B cell (primary cell): ENCODE results near the gene DDR1. TPM values are rescaled to one million over a fixed set of nuclear protein-coding genes. Genes with fewer than 3 reads are reported as not detected.

Experiments
- ATAC-seq: fragments of 200-7000 bp; cut with Tn5 transposase; one replicate; pipeline ENCODE4 v1.10.0; 2021; ENCODE audit warnings: low read depth, mild to moderate bottlenecking, moderate number of reproducible peaks, moderate library complexity
- CTCF ChIA-PET: fragments of 350-600 bp; sonication (Branson Sonifier 250); formaldehyde crosslinking; loops from one replicate; lab custom pipeline; 2021; ENCODE audit warnings: antibody characterized with exemption, inconsistent platforms; lab: Charles Lee
- POLR2A ChIA-PET: fragments of 350-600 bp; sonication (Branson Sonifier 250); formaldehyde crosslinking; loops from one replicate; lab custom pipeline; 2021; ENCODE audit warnings: antibody characterized with exemption; lab: Charles Lee
- DNase-seq: peaks from one replicate; pipeline ENCODE4 v3.0.0; 2013
- H2AFZ ChIP-seq: 2 replicates; pipeline ENCODE4 v1.6.1; 2012; ENCODE audit warnings: mild to moderate bottlenecking, low read depth, low read length; ENCODE audit not compliant: insufficient read depth, poor library complexity, severe bottlenecking
- H3K27ac ChIP-seq, 2 donors: 1 replicate in 1 of 2; 2 replicates in 1 of 2; pipeline ENCODE4 v1.5.1; 2012 to 2013; ENCODE audit warnings: low read length in 2 of 2, mild to moderate bottlenecking in 2 of 2, moderate library complexity in 1 of 2
- H3K27me3 ChIP-seq, 4 experiments: fragments of 200-600 bp in 1 of 4; sonication (generic) in 1 of 4; replicated peaks in 1 of 4; 1 replicate in 2 of 4; 2 replicates in 2 of 4; pipeline versions ENCODE4 v1.6.1 to v1.7.0; 2013 to 2016; ENCODE audit warnings: low read length in 3 of 4, mild to moderate bottlenecking in 2 of 4, mixed read lengths in 1 of 4, moderate library complexity in 1 of 4; ENCODE audit not compliant: insufficient read depth in 4 of 4, control insufficient read depth in 3 of 4; ENCODE audit errors: control extremely low read depth in 1 of 4
- H3K36me3 ChIP-seq, 2 experiments: replicated peaks in 1 of 2; 1 replicate in 1 of 2; 2 replicates in 1 of 2; pipeline versions ENCODE4 v1.6.1 to v1.7.1; 2013; ENCODE audit warnings: low read length in 1 of 2; ENCODE audit not compliant: insufficient read depth in 2 of 2, control insufficient read depth in 1 of 2; ENCODE audit errors: control extremely low read depth in 1 of 2, extremely low read depth in 1 of 2
- H3K4me1 ChIP-seq, 2 donors: fragments of 200-600 bp in 1 of 2; sonication (generic) in 1 of 2; 1 replicate in 1 of 2; 2 replicates in 1 of 2; pipeline versions ENCODE4 v1.5.1 to v1.6.1; 2013 to 2017; ENCODE audit warnings: low read length in 2 of 2; ENCODE audit not compliant: control insufficient read depth in 2 of 2, insufficient read depth in 2 of 2
- H3K4me2 ChIP-seq: replicated peaks from 2 replicates; pipeline ENCODE3; 2012; ENCODE audit warnings: mild to moderate bottlenecking, low read depth, low read length; ENCODE audit not compliant: poor library complexity, severe bottlenecking
- H3K4me3 ChIP-seq, 5 experiments: fragments of 200-600 bp in 1 of 5; sonication (generic) in 1 of 5; 1 replicate in 3 of 5; 2 replicates in 2 of 5; pipeline versions ENCODE4 v1.5.1 to v1.7.0; 2011 to 2016; ENCODE audit warnings: low read length in 4 of 5, mild to moderate bottlenecking in 4 of 5, low read depth in 2 of 5, control low read depth in 1 of 5, moderate library complexity in 1 of 5; ENCODE audit not compliant: insufficient read depth in 1 of 5; ENCODE audit errors: control extremely low read depth in 1 of 5, extremely low read depth in 1 of 5
- H3K79me2 ChIP-seq: fragments of 200-600 bp; sonication (generic); one replicate; pipeline ENCODE4 v1.6.0; 2016; ENCODE audit warnings: low read length; ENCODE audit not compliant: control insufficient read depth, insufficient read depth
- H3K9ac ChIP-seq: fragments of 200-600 bp; sonication (generic); 2 replicates; pipeline ENCODE4 v1.6.1; 2017; ENCODE audit warnings: mild to moderate bottlenecking, low read length, moderate library complexity
- H3K9me3 ChIP-seq, 3 donors: one replicate each; pipeline versions ENCODE4 v1.6.1 to v1.7.1; 2013; ENCODE audit warnings: low read length in 2 of 3; ENCODE audit not compliant: control insufficient read depth in 2 of 3, insufficient read depth in 1 of 3; ENCODE audit errors: control extremely low read depth in 1 of 3
- H4K20me1 ChIP-seq: 2 replicates; pipeline ENCODE4 v1.6.0; 2012; ENCODE audit warnings: mild to moderate bottlenecking, low read length; ENCODE audit not compliant: insufficient read depth, control insufficient read depth, poor library complexity, severe bottlenecking
- H3K27ac Mint-ChIP-seq: one replicate; pipeline ENCODE4 v1.8.0; 2021; ENCODE audit warnings: mixed read lengths
- H3K27me3 Mint-ChIP-seq: one replicate; pipeline ENCODE4 v1.8.0; 2021; ENCODE audit warnings: mixed read lengths
- H3K4me1 Mint-ChIP-seq: one replicate; pipeline ENCODE4 v1.8.0; 2021; ENCODE audit warnings: mixed read lengths
- H3K4me3 Mint-ChIP-seq: one replicate; pipeline ENCODE4 v1.8.0; 2021; ENCODE audit warnings: mixed read lengths
- H3K9me3 Mint-ChIP-seq: one replicate; pipeline ENCODE4 v1.8.0; 2022; ENCODE audit warnings: mixed read lengths; ENCODE audit not compliant: insufficient read depth
- EZH2 ChIP-seq: IDR thresholded peaks from 2 replicates; pipeline ENCODE4 v1.6.1; 2012; ENCODE audit warnings: borderline replicate concordance, low read depth, mild to moderate bottlenecking, moderate library complexity, low read length; ENCODE audit not compliant: insufficient read depth, poor library complexity, severe bottlenecking
- WGBS: methylation state at CpG from one replicate; pipeline ENCODE4 v1.1.5; 2013; ENCODE audit warnings: missing lambda C conversion rate; ENCODE audit not compliant: insufficient coverage; 5-methylcytosine and 5-hydroxymethylcytosine counted together
- intact Hi-C: fragments of 100-400 bp; cut with micrococcal nuclease; formaldehyde crosslinking; loops from one replicate; pipeline ENCODE4 v1.10.0; 2022
- polyA plus RNA-seq: library from polyadenylated mRNA; depleted of rRNA; stranded (reverse); fragments of >200 nt; gene quantifications from 2 replicates; pipeline ENCODE4 v1.2.3, GENCODE V29; 2012
- total RNA-seq, 2 donors: library from RNA; stranded (reverse); fragments of 120-200 nt in 1 of 2; gene quantifications; 1 replicate in 1 of 2; 2 replicates in 1 of 2; pipeline versions ENCODE4 v1.2.3 to v1.2.4, GENCODE V29; 2013 to 2022
- TF ChIP-seq, protein P1 (sequence below): fragments of 200-600 bp; IDR thresholded peaks from one replicate; pipeline ENCODE4 v1.8.0; 2022; ENCODE audit warnings: antibody characterized with exemption, mild to moderate bottlenecking

The DDR1 gene
- total and polyA plus RNA-seq, 2 donors (not counting 1 experiment from before 2014, with no cell fraction given): 28.8 to 61.7 TPM

DNA sequence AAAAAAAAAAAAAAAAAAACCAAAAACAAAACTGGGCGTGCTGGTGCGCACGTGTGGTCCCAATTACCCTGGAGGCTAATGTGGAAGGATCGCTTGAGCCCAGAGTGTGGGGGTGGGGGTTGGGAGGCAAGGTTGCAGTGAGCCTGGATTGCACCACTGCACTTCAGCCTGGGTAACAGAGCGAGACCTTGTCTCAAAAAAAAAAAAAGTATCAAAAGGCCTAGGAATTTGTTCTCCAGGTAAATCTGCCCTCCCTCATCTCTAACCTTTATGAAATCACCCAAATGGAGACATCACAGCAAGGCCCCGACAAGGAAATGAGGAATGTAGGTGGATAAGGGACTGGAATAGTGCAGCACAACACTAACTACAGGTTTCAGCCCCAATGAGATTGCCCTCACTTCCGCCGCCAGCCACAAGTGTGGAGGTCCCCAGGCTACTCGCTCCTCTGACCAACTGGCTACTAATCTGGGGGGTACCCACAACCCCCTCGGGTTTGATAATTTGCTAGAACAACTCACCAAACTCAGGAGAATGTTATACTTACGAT, 36.8 kb upstream of the DDR1 start:
- Mint-ChIP-seq H3K4me1 (no peaks in the 10 kb centered on the region), H3K27me3 (peaks cover 26% of the 10 kb centered on the region), H3K27ac (no peak overlapping the region), H3K9me3 (no peaks in the 10 kb centered on the region), H3K4me3 (no peak overlapping the region)
- ChIA-PET CTCF (no interaction called here), POLR2A (no interaction called here)
- H3K27ac ChIP-seq: no peak overlapping the region
- 88% methylated on average over 9 of the region's 11 CpGs for WGBS
- H3K4me1 ChIP-seq: no peaks in the 10 kb centered on the region
- no peaks in the 10 kb centered on the region for H3K36me3 ChIP-seq
- DNase-seq: no peak
- H3K4me2 ChIP-seq: no peak overlapping the region
- H3K9ac ChIP-seq: no peak overlapping the region
- H3K79me2 ChIP-seq: no peaks in the 10 kb centered on the region
- no peak overlapping the region for H2AFZ ChIP-seq
- no peak for ATAC-seq
- peaks cover 0 to 4% (median 0%) of the 10 kb centered on the region in 4 experiments for H3K27me3 ChIP-seq
- no peak overlapping the region for H3K4me3 ChIP-seq
- TF ChIP-seq, protein P1, sequence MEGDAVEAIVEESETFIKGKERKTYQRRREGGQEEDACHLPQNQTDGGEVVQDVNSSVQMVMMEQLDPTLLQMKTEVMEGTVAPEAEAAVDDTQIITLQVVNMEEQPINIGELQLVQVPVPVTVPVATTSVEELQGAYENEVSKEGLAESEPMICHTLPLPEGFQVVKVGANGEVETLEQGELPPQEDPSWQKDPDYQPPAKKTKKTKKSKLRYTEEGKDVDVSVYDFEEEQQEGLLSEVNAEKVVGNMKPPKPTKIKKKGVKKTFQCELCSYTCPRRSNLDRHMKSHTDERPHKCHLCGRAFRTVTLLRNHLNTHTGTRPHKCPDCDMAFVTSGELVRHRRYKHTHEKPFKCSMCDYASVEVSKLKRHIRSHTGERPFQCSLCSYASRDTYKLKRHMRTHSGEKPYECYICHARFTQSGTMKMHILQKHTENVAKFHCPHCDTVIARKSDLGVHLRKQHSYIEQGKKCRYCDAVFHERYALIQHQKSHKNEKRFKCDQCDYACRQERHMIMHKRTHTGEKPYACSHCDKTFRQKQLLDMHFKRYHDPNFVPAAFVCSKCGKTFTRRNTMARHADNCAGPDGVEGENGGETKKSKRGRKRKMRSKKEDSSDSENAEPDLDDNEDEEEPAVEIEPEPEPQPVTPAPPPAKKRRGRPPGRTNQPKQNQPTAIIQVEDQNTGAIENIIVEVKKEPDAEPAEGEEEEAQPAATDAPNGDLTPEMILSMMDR: no peak
- no peak for TF ChIP-seq EZH2
- peaks cover 0 to 17% (median 13%) of the 10 kb centered on the region in 3 donors for H3K9me3 ChIP-seq
- intact Hi-C loops: no loop called here
- H4K20me1 ChIP-seq: no peaks in the 10 kb centered on the region

DNA sequence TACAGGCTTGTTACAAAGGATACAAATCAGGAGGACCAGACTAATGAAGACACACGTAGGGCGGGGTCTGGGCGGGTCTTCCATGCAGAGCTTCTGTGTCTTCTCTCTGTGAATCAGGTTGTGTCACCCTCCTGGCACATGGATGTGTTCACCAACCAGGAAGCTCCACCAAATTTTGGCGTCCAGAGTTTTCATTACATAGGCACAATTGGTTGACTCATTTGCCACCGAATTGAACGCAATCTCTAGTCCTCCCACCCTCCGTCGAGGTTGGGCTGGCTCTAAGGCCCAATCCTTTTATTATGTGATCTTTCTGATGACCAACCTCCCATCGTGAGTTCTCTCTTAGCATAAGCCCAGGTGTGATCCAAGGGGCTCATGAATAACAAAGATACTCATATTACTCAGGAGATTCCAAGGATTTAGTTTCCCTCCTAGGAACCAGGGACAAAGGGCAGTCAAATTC, 36.3 kb upstream of the DDR1 start:
- no peak overlapping the region for H3K27ac Mint-ChIP-seq
- H4K20me1 ChIP-seq: no peaks in the 10 kb centered on the region
- no peaks in the 10 kb centered on the region for H3K36me3 ChIP-seq
- H3K4me2 ChIP-seq: no peak overlapping the region
- H3K4me3 Mint-ChIP-seq: no peak overlapping the region
- peaks cover 0 to 17% (median 14%) of the 10 kb centered on the region in 3 donors for H3K9me3 ChIP-seq
- WGBS: 87% methylated on average over 8 of the region's 9 CpGs
- H3K9me3 Mint-ChIP-seq: no peaks in the 10 kb centered on the region
- H3K9ac ChIP-seq: no peak overlapping the region
- no peak for ATAC-seq
- H3K27me3 ChIP-seq: peaks cover 0 to 4% (median 0%) of the 10 kb centered on the region in 4 experiments
- no peak overlapping the region for H3K27ac ChIP-seq
- no peaks in the 10 kb centered on the region for H3K4me1 Mint-ChIP-seq
- POLR2A ChIA-PET: no interaction called here
- H3K4me3 ChIP-seq: no peak overlapping the region
- no peaks in the 10 kb centered on the region for H3K4me1 ChIP-seq
- H2AFZ ChIP-seq: no peak overlapping the region
- H3K79me2 ChIP-seq: no peaks in the 10 kb centered on the region
- peaks cover 23% of the 10 kb centered on the region for H3K27me3 Mint-ChIP-seq
- TF ChIP-seq, protein P1: no peak
- TF ChIP-seq EZH2: no peak
- CTCF ChIA-PET: no interaction called here
- intact Hi-C loops: no loop called here
- no peak for DNase-seq
